ENCODE results near the gene IFNGR2. TPM values are rescaled to one million over a fixed set of nuclear protein-coding genes. Genes with fewer than 3 reads are reported as not detected.
A peak's percentile ranks its signal among the peaks of the same experiment; 100 is the strongest.

The IFNGR2 gene
- total and polyA plus RNA-seq, 2 of the 13 experiments (the other 11 are each of a cell fraction or from before 2014, with no cell fraction given): 61.3 to 117 TPM

GRCh38 chr21:33386222-33386784 lies 16.9 kb upstream of the IFNGR2 start:
- Histone ChIP-seq H3K4me3 (replicated peaks in 1 of 3; ENCODE audit: insufficient read depth in 1 of 3, low read depth in 2 of 3, low read length in 3 of 3) (no peak overlapping the region), H3K9ac (ENCODE audit: insufficient read depth, low read depth, low read length) (no peak overlapping the region), H3K79me2 (ENCODE audit: insufficient read depth, low read length) (no peaks in the 10 kb centered on the region), H3K27ac (ENCODE audit: extremely low read length, insufficient read depth, low read length) (no peak overlapping the region), H4K20me1 (ENCODE audit: insufficient read depth, low read length) (no peaks in the 10 kb centered on the region), H2AFZ (ENCODE audit: low read length) (no peak overlapping the region), H3K4me1 (ENCODE audit: insufficient read depth, low read length) (peaks cover 38% of the 10 kb centered on the region), H3K27me3 (ENCODE audit: control insufficient read depth in 1 of 2, insufficient read depth in 2 of 2, low read length in 2 of 2) (no peaks in the 10 kb centered on the region), H3K9me3 (ENCODE audit: low read length) (no peaks in the 10 kb centered on the region), H3K4me2 (ENCODE audit: low read depth, low read length) (no peak overlapping the region), H3K36me3 (replicated peaks in 1 of 2; ENCODE audit: control insufficient read depth in 1 of 2, insufficient read depth in 2 of 2, low read length in 2 of 2) (no peaks in the 10 kb centered on the region)
- FAIRE-seq (no peak), DNase-seq (ENCODE audit: low spot score) (no peak), ATAC-seq (no peak)
- POLR2A ChIA-PET: interaction anchor here (1.3 to 1.8 kb wide), 4 partner anchors 15 to 27 kb away, joined by 3 to 6 read pairs (median 5); no protein-coding TSS in a partner anchor
- CTCF ChIA-PET (ENCODE audit: low intra/inter-chr PET ratio, low total read pairs): no interaction called here
- in situ Hi-C loops (cut with HindIII; ENCODE audit: extremely low pct_ligation_motif_present, low pct_unique_long_range_greater_than_20kb) (no loop called here), intact Hi-C loops (cut with micrococcal nuclease; ENCODE audit: unreplicated experiment) (no loop called here)
- BruUV-seq (replicated peaks): no TSS peak
- TF ChIP-seq EP300 (IDR thresholded peaks at IDR 0.05; ENCODE audit: low read depth in 2 of 2, low read length in 2 of 2): no peak
- no peak for TF ChIP-seq EP300 (CRISPR knock-in tag; IDR thresholded peaks at IDR 0.05; ENCODE audit: borderline replicate concordance)
- TF ChIP-seq PATZ1 (CRISPR knock-in tag; IDR thresholded peaks at IDR 0.05): no peak
- no peak for TF ChIP-seq SNRNP70 (IDR thresholded peaks at IDR 0.05; ENCODE audit: low read depth, low read length)
- TF ChIP-seq CTCF (CRISPR knock-in tag; IDR thresholded peaks at IDR 0.05): peak; percentile 28
- no peak for TF ChIP-seq ZNF589 (CRISPR knock-in tag; conservative IDR thresholded peaks at IDR 0.05)
- no peak for TF ChIP-seq ATF4 (CRISPR knock-in tag; IDR thresholded peaks at IDR 0.05)
- TF ChIP-seq CHD4 (IDR thresholded peaks at IDR 0.05; ENCODE audit: borderline replicate concordance, low read length): no peak
- WGBS (ENCODE audit: low lambda C conversion rate): 49% methylated on average over 5 of the region's 6 CpGs

Measured in HepG2 (cell line).